Measurements from ENCODE around the gene NR1H4.

Gene NR1H4

GRCh38 chr12:100567945-100568344 lies 94.3 kb downstream of the NR1H4 start:
- Histone ChIP-seq H3K36me3 (no peaks in the 10 kb centered on the region), H3K9me3 (no peaks in the 10 kb centered on the region), H3K27me3 (no peaks in the 10 kb centered on the region), H3K4me3 (no peak overlapping the region), H3K27ac (no peak overlapping the region), H3K4me1 (peaks cover 0 to under 1% (median 0%) of the 10 kb centered on the region in 4 donors)
- intact Hi-C loops (cut with DNase I; ENCODE audit: low total_unique reads), result no loop called here
- DNase-seq, result no peak
- no peak for TF ChIP-seq CTCF (IDR thresholded peaks at IDR 0.05)

DNA sequence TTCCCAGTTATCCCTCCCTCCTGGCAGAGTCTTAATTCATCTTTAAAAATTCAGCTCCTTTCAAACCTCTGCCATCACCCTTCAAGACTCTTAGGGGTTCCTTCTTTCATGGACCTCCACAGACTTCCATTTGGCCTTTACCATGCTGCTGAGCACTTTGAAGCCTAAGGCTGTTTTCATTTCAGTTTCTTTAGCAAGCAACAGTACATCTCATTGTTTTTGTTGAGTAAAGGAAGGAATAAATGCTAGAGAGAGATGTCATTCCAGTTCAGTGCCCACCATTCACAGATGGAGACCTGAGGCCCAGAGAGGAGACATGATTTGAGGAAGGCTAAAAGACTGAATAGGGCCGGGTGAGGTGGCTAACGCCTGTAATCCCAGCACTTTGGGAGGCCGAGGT lies 98.5 kb downstream of the NR1H4 start:
- no peak for DNase-seq
- Histone ChIP-seq H3K9me3 (no peaks in the 10 kb centered on the region), H3K27me3 (no peaks in the 10 kb centered on the region), H3K4me1 (peaks cover 0 to 19% (median 11%) of the 10 kb centered on the region in 4 donors), H3K27ac (no peak overlapping the region), H3K4me3 (no peak overlapping the region), H3K36me3 (no peaks in the 10 kb centered on the region)
- intact Hi-C loops (cut with DNase I; ENCODE audit: low total_unique reads), result no loop called here
- no peak for TF ChIP-seq CTCF (IDR thresholded peaks at IDR 0.05)

DNA sequence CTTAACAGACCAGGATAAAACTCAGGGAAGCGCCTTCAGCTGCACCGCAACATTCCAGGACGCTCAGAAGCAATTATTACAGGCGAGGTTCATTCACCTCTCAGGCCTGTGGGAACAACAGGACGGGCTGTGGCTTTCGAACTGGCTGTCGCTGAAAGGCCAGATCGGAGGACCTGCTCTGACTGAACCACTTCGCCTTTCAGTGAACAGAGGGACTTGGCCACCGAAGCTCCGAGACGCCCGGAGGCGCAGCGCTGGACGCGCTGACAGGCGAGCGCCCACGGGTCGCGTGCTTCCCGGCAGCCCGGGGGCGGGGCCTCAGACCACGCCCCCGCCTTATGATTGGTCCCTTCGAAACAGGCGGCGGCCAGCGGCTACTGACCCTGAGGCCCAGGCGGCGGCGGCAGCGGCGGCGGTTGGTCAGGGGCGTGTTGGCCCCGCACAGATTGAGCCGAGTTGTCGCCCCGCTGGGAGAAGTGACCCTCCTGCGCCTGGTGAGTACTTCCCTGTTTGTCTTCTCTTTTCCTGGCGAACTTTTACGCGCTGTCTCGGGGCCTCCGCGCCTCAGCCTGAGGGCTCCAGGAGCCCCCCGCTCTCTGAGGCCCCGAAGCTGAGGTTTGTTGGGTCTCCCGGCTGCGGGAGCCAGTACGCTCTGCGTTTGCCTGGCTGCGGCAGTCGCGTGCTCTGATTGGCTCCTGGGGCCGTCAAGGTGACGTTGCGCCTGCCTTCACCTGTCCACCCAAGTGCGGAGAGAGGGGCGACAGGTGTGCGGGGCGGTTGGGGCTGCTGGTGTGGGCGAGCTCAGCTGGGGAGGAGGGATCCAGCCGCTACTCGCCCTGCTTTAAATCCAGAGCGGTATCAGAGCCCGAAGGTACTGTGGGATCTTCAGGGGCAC lies 99.9 kb downstream of the NR1H4 start, which contains the start of gene GAS2L3:
GAS2L3 (plus strand) TSS at position 393 of the 895 bp plus-strand sequence. CDS start 21,221 bp downstream, outside the sequence.
- Histone ChIP-seq H3K27ac (peak within 1 kb of the TSS; percentile 64 to 65), H3K4me1 (peaks cover 0 to 19% (median 11%) of the 10 kb centered on the region in 4 donors), H3K9me3 (no peaks in the 10 kb centered on the region), H3K4me3 (peak within 1 kb of the TSS; percentile 55 to 88), H3K27me3 (no peaks in the 10 kb centered on the region), H3K36me3 (no peaks in the 10 kb centered on the region)
- DNase-seq, result peak; percentile 91 to 93
- intact Hi-C loops (cut with DNase I; ENCODE audit: low total_unique reads), result no loop called here
- no peak for TF ChIP-seq CTCF (IDR thresholded peaks at IDR 0.05)

DNA sequence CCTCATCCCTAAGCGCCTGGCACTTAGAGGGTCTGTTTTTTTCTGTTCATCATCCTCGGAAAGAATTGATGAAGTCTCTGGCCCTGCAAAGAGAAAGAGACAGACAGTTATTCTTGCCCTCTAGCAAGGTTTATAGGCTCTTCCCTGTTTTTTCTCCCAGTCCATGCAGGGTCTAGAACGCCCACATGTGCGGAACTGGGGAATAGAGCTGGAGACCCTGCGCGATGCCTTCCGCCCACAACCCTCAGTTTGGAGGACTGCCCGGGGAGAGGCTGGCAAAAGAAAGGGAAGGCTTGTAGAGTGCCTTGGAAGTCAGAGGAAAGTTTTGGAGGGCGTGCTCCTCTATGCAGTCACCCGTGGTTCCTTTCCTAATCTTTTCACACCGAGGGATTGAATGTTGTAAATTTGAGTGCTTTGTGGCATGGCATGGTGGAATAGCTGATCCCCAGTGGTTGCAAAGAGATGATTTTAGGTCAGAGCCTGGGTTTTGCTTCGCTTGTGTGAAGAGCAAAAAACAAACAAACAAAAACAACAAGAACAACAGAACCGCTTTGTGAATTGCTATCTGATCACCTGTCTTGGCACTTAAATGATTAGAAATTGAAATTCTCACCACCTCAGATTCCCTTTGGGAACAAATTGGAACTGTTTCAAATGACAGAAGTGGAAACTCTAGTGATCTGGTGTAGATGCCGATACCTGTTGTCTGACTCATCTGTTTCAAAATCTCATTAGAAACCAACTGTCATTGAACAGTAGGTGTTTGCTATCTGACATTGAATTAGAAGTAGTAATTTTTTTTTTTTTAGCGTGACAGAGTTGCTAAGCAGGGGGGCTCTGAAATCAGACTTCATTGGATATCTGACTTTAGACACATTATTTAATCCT lies 100.8 kb downstream of the NR1H4 start:
- H3K4me1 ChIP-seq, result peaks cover 0 to 19% (median 11%) of the 10 kb centered on the region in 4 donors
- no peaks in the 10 kb centered on the region for H3K9me3 ChIP-seq
- no peak for TF ChIP-seq CTCF (IDR thresholded peaks at IDR 0.05)
- H3K27ac ChIP-seq, result peak overlapping the region; percentile 64 to 65
- peak overlapping the region; percentile 55 to 88 for H3K4me3 ChIP-seq
- intact Hi-C loops (cut with DNase I; ENCODE audit: low total_unique reads), result no loop called here
- no peak for DNase-seq
- no peaks in the 10 kb centered on the region for H3K36me3 ChIP-seq
- no peaks in the 10 kb centered on the region for H3K27me3 ChIP-seq

DNA sequence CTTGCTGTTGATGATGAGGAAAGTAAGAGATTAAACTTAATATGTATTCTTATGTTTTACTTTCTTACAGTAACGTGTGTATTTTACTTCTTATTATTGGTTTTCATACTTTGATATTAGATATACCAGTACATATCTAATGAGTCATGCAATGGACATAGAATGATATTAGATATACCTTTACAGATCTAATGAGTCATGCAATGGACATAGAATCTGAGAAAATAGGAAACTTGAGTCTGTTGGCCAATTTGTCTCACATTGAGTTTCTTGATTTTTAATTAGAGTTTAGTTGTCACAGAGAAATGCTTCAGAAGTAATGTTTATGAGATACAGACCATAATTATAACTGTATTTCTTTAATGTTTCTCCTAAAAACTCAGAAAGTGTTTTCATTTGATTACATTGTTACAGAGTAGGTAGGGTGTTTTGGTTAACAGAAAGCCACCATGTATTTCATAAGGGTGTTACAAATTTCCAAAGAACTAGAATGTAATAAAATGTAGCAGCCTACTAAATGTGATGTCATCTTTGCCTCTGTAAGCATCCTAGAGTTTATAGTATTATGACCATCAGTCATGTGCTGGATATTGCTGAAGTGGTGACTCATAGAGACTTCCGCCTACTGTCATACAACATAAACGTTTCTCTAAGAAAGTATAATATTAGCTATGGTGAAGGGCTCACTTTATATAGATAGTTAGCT lies 102.8 kb downstream of the NR1H4 start:
- Histone ChIP-seq H3K9me3 (no peaks in the 10 kb centered on the region), H3K27ac (no peak overlapping the region), H3K4me1 (peaks cover 0 to 19% (median 11%) of the 10 kb centered on the region in 4 donors), H3K36me3 (no peaks in the 10 kb centered on the region), H3K4me3 (no peak overlapping the region), H3K27me3 (no peaks in the 10 kb centered on the region)
- no peak for TF ChIP-seq CTCF (IDR thresholded peaks at IDR 0.05)
- no peak for DNase-seq
- intact Hi-C loops (cut with DNase I; ENCODE audit: low total_unique reads), result no loop called here
